ENCODE measurements around the gene KRTAP4-3.
"Not testable (repeated sequence)": the region's sequence is repeated elsewhere in the genome, so short reads cannot be mapped to it uniquely, and the experiment has no call there.

The KRTAP4-3 gene

DNA sequence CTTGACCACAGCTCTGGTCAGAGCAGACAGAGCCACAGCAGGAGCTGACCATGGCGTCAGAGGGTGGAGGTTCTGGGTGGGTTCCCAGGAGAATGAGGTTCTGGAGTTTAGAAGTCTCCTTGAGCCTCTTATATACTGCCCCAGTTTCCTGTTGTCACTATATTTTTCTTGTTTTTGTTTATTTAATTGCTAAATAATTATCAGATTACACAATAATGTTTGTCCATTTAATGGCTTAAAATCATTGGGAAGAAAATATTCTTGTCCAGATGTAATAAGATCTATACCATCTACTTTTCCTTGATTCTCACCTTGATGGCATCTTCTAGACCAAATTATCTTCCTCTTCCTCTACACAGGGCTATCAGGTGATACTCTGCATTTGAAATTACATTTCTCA is at the start of gene KRTAP4-3:
TSS of gene KRTAP4-3 (minus strand) at position 101 of the 400 bp plus-strand sequence. CDS start at position 52, 49 bp downstream.
- in situ Hi-C loops (cut with MboI; ENCODE audit: low sequenced_read_pairs), result no loop called here

DNA sequence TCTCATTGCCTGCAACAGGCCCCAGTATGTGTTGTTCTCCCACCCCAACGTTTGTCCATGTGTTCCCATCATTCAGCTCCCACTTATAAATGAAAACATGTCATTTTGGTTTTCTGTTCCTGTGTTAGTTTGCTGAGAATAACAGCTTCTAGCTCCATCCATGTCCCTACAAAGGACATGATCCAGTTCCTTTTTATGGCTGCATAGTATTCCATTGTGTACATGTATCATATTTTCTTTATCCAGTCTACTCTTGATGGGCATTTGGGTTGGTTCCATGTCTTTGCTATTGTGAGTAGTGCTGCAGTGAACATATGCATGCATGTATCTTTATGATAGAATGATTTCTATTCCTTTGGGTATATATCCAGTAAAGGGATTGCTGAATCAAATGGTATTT is 47.7 kb upstream of the KRTAP4-3 start:
- in situ Hi-C loops (cut with MboI; ENCODE audit: low sequenced_read_pairs), result no loop called here

DNA sequence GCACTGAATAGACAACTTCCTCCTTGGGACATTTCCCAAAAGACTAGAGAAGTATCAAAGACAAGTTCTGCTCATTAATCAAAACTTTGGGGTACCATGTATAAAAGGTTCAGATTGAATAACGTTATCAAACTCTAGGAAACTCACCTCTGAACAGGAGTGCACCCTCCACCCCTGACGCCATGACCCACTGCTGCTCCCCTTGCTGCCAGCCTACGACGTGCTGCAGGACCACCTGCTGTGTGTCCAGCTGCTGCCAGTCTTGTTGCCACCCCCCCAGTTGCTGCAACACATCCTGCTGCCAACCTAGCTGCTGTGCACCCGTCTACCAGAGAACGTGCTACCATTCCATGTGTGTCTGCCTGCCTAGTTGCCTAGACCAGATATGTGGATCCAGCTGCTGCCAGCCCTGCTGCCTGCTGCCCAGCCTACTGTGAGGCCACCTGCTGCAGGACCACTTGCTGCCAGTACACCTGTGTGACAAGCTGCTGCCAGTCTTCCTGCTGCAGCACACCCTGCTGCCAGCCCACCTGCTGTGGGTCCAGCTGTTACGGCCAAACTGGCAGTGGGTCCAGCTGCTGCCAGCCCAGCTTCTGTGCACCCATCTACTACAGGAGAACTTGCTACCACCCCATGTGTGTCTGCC is 44.6 kb upstream of the KRTAP4-3 start:
- in situ Hi-C loops (cut with MboI; ENCODE audit: low sequenced_read_pairs), result no loop called here

DNA sequence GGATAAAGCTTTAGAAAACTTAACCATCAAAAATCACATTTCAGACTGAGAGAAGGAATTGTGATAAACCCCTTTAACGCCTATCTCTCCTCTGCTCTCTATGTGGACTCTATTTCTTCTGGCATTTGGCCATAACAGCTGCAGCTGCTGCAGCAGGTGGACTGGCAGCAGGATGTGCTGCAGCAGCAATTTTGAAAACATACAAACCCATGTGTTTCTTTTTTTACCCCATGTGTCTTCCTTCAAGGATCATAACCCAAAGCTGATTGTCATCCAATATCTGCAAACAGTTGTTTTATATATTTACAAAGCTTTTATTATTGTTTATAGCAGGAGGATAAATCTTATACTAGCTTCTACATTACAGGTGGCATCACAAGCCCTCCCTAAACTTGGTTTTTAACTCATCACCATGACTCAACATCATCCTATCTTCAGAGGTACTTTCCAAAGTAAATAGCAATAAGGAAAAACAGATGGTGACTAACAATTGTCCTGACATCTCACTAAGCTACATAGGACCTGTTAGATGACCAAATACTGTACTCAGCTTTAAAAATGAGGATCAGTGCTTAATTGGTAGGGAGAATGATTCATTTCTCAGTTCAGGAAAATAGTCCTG is 43.9 kb upstream of the KRTAP4-3 start:
- in situ Hi-C loops (cut with MboI; ENCODE audit: low sequenced_read_pairs), result no loop called here

DNA sequence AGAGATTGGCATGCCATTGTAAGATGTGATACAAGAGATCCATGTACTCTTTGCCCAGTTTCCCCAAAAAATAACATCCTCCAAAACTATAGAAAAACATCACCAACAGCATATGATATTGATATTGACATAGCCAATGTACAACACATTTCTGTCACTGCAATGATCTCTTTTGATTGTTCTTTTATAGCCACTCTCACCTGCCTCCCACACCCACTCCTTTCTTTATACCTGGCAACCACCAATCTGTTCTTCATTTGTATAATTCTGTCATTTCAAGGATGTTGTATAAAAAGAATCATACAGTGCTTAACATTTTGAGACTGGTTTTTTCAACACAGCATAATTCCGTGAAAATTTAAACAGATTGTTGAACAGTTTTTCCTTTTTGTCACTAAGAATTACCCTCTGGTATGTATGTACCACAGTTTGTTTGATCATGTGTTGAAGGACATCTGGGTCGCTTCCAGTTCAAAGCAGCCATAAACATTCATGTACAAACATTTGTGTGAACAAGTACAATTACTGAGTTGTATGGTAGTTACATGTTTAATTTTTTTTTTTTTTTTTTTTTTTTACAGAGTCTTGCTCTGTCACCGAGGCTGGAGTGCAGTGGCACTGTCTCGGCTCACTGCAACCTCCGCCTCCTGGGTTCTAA is 31.5 kb upstream of the KRTAP4-3 start:
- in situ Hi-C loops (cut with MboI; ENCODE audit: low sequenced_read_pairs), result no loop called here

DNA sequence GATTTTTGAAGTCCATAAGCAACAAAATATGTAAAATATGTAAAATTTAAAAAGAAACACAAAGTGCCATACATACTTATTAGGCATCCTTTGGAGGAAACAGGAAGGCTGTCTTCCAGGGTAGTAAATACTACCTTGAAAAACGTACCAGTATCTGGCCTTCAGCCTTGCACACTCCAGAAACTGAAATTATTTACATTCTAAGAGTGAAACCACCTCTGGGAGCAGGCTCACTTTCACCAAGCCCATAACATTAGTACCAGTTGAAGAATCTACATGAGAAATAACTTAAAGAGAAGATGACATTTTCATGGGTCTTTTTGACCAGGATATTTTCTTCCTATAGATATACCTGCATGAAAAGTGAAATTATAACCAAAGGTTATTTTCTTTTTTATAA is 28.0 kb upstream of the KRTAP4-3 start:
- in situ Hi-C loops (cut with MboI; ENCODE audit: low sequenced_read_pairs), result no loop called here

DNA sequence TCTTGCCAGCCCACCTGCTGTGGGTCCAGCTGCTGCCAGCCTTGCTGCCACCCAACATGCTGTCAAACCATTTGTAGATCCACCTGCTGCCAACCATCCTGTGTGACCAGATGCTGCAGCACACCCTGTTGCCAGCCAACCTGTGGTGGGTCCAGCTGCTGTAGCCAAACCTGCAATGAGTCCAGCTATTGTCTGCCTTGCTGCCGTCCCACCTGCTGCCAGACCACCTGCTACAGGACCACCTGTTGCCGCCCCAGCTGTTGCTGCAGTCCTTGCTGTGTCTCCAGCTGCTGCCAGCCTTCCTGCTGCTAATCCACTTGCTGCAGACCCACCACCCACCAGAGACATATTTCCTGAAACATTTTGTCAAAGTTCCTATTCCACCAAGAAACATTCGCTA is 22.3 kb upstream of the KRTAP4-3 start:
- in situ Hi-C loops (cut with MboI; ENCODE audit: low sequenced_read_pairs), result no loop called here

DNA sequence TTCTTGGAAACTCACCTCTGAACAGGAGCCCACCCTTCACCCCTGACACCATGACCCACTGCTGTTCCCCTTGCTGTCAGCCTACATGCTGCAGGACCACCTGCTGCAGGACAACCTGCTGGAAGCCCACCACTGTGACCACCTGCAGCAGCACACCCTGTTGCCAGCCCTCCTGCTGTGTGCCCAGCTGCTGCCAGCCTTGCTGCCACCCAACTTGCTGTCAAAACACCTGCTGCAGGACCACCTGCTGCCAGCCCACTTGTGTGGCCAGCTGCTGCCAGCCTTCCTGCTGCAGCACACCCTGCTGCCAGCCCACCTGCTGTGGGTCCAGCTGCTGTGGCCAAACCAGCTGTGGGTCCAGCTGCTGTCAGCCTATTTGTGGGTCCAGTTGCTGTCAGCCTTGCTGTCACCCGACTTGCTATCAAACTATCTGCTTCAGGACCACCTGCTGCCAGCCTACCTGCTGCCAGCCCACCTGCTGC is 21.9 kb upstream of the KRTAP4-3 start, which contains the start of gene KRTAP9-1:
TSS of gene KRTAP9-1 (plus strand) at position 51 of the 482 bp plus-strand sequence. CDS start at position 51, 0 bp downstream.
- in situ Hi-C loops (cut with MboI; ENCODE audit: low sequenced_read_pairs), result not testable (repeated sequence)

DNA sequence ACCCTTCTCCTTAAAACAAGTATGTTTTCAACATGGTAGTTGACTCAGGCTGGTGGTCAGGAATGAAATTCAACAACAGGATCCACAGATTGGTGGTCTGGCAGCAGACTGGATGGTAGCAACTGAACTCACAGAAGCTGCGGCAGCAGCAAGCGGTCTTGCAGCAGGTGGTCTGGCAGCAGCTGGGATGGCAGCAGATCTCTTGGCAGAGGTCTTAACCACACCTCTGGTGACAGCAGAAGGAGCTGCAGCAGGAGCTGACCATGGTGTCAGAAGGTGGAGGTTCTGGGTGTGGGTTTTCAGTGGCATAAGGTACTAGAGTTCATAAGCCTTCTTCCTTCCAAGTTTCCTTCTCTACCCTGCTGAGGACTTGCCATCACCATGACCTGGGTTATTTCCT is 18.9 kb upstream of the KRTAP4-3 start:
- in situ Hi-C loops (cut with MboI; ENCODE audit: low sequenced_read_pairs), result no loop called here

DNA sequence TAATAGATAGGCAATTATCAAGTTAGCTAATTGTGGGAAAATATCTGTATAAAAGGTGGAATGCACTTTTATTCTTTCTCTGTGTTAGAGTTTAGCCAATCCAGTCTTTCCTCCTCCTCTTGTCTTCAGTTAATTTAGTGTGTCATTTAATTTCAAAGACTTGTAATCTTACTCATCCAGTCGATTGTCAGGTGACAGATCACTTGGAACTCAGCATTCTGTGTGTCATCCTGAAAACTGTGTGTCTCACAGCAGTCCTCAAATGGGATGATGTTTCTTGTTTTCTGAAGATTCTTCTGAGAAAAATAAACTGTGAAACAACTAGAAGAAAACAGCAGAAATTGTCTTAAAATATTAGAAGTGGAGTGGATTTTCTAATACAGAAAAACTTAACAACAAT is 17.0 kb upstream of the KRTAP4-3 start:
- in situ Hi-C loops (cut with MboI; ENCODE audit: low sequenced_read_pairs), result no loop called here

DNA sequence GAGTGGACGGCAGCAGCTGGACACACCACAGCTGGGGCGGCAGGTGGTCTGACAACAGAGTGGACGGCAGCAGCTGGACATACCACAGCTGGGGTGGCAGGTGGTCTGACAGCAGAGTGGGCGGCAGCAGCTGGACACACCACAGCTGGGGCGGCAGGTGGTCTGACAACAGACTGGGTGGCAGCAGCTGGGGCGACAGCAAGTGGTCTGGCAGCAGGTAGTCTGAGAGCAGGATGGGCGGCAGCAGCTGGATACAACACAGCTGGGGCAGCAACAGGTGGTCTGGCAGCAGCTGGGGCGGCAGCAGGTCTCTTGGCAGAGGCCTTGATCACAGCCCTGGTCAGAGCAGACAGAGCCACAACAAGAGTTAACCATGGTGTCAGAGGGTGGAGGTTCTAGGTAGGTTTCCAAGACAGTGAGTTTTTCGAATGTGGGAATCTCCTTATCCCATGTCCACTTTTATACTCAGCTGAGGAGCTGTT is 16.5 kb upstream of the KRTAP4-3 start, which contains the start of gene KRTAP4-1:
TSS of gene KRTAP4-1 (minus strand) at position 432 of the 482 bp plus-strand sequence. CDS start at position 375, 57 bp downstream.
- in situ Hi-C loops (cut with MboI; ENCODE audit: low sequenced_read_pairs), result no loop called here

DNA sequence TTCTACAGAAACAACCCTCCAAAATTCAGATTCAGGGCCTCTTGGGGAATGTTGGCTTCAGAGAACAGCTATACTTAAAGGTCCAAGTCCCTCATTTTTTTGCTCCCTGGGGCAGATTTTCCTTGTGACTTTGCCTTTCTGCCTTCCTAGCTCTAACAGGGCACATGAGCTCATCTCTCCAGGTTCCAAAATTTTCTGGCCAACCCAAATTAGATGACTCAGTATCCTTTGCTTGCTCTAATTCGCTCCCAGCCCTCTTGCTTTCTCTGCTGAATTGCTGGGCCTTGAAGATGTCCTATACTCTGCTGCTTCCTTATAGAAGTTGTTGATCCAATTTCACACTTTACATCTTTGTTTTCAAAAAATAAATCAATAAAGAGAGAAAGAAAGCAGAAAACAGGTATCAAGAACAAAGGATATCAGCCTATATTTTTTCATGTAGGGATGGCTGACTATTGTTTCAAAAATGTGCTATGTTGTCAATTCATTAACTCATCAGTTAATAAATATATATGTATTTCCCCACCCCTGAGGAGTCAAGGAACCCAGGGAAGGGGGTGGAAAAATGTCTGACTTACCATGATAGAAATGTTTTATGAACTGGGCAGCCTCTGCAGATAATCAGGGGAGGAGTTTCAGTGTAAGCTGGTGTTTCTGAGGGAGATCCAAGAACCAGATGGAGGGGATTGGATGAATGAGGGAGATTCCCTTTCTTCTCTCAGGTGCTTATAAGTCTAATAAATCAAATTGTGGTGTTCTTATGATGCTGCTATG is 11.0 kb upstream of the KRTAP4-3 start:
- in situ Hi-C loops (cut with MboI; ENCODE audit: low sequenced_read_pairs), result no loop called here

DNA sequence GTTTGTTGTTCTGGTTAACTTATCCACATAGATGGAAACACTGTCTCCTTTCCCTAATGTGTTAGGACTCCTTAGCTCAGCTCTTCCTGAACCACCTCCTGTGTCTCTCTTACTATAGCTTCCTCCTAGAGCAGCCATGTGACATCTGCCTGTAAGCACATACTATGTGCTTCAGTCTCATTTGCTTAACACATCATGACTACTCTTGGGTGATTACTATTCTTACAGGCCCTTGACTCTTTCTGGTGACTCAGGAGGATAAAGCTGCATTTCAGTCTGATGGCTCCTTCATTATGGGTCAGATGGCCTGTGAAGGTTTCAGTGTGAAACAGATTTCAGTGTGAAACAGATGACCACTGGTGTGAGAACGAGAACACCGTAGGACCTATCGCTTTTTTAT is 10.3 kb upstream of the KRTAP4-3 start:
- in situ Hi-C loops (cut with MboI; ENCODE audit: low sequenced_read_pairs), result no loop called here

DNA sequence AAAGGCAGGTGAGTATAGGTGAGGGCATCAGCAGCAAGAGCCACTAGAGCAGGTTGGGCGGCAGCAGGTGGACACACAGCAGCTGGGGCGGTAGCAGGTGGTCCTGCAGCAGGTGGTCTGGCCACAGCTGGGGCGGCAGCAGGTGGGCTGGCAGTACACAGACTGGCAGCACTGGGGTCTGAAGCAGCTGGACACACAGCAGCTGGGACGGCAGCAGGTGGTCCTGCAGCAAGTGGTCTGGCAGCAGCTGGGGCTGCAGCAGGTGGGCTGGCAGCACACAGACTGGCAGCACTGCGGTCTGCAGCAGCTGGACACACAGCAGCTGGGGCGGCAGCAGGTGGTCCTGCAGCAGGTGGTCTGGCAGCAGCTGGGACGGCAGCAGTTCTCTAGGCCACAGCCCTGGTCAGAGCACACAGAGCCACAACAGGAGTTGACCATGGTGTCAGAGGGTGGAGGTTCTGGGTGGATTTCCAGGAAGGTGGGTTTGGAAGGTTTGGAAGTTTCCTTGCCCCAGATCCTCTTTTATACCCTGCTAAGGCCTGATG is 9.8 kb upstream of the KRTAP4-3 start, which contains the start of gene KRTAP4-2:
TSS of gene KRTAP4-2 (minus strand) at position 495 of the 545 bp plus-strand sequence. CDS start at position 438, 57 bp downstream.
- in situ Hi-C loops (cut with MboI; ENCODE audit: low sequenced_read_pairs), result no loop called here

DNA sequence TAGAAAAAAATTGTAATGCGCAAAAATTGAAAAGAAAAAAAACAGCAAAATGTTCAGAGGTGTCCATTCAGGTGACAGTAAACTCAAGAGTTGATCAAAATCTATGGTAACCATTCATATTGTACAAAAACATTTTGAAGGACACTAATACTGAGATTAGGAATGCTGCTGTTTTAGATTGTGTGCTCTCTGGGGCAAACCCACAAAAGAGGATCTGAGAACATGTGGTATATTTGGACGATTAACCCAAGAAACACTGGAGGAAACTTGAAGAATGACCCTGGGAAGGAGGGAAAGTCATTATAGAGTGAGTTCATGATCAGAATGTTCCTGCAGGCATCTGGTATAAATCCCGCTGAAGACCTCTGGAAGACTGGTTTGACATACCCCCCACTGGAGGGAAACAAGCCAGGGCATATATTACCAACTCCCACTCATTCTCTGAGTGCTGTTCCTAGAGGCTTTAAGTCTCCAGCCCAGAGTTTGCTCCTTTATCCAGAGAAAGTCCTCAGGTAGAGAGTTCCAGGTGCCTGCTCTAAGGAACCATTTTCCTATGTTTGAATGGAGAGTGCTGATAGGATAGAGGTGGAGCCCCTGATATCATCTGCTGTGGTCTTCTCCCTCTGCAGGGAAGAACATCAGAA is 8.8 kb upstream of the KRTAP4-3 start:
- in situ Hi-C loops (cut with MboI; ENCODE audit: low sequenced_read_pairs), result no loop called here

DNA sequence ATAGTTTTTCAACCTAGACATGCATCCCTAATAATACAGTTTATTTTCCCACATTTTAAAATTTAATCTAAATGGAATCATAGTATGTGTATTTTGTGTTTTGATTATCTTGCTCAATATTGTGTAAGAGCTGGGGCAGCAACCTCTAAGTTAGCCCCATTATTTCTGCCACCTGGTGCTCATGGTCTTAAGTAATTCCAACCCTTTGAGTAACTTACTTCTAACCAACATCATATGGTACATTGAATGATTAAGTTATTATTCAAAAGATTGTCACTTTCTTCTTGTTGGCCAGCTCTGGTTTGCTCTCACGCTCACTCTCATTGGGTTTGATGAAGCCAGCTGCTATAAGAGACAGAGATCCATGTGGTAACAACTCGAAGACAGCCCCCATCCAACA is 3.9 kb upstream of the KRTAP4-3 start:
- in situ Hi-C loops (cut with MboI; ENCODE audit: low sequenced_read_pairs), result no loop called here

DNA sequence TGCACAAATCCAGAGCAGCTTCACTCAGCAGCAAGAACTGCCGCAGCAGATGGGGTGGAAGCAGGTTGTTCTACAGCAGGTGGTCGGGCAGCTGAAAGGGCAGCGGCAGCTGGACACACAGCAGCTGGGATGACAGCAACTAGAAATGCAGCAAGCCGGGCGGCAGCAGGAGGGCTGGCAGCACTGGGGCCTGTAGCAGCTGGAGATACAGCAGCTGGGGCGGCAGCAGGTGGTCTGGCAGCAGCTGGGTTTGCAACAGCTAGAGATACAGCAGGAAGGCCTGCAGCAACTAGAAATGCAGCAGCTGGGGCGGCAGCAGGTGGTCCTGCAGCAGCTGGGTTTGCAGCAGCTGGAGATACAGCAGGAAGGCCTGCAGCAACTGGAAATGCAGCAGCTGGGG is 460 bp downstream of the KRTAP4-3 start:
- in situ Hi-C loops (cut with MboI; ENCODE audit: low sequenced_read_pairs), result no loop called here

DNA sequence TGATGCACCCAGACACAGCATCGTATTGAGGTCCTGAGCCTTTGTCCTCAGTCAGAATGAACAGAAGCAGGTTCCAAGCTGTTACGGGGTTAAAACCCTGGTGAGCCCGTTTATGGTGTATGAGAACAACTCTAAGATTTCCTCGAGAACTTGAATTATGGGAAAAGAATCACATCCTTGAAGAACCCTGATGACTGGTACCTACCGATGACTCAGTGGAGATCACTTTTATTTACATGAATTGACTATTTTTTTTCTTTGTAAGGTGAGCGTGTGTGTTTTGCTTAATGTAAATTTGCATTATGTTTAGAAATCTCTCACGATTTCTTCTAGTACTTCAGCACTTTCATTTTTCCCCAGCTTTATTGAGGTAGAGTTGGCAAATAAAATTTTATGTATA is 4.2 kb downstream of the KRTAP4-3 start:
- in situ Hi-C loops (cut with MboI; ENCODE audit: low sequenced_read_pairs), result no loop called here

DNA sequence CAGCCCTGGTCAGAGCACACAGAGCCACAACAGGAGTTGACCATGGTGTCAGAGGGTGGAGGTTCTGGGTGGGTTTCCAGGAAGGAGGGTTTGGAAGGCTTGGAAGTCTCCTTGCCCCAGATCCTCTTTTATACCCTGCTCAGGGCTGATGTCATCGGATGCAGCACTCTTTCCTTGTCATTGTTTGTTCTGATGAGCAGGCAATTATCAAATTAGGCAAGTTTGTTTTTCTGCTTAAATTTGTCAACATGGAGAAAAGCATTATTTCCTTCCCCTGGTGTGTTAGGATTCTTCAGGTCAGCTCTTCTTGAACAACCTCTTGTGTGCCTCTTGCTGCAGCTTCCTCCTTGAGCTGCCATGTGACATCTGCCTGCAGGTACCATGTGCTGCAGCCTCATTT is 7.4 kb downstream of the KRTAP4-3 start, which contains the start of gene KRTAP4-4:
TSS of gene KRTAP4-4 (minus strand) at position 101 of the 400 bp plus-strand sequence. CDS start at position 44, 57 bp downstream.
- in situ Hi-C loops (cut with MboI; ENCODE audit: low sequenced_read_pairs), result no loop called here

DNA sequence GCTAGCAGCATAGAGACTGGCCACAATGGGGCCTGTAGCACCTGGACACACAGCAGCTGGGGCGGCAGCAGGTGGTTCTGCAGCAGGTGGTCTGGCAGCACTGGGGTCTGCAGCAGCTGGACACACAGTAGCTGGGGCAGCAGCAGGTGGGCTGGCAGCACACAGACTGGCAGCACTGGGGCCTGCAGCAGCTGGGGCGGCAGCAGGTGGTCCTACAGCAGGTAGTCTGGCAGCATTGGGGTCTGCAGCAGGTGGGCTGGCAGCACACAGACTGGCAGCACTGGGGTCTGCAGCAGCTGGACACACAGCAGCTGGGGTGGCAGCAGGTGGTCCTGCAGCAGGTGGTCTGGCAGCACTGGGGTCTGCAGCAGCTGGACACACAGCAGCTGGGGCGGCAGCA is 7.8 kb downstream of the KRTAP4-3 start:
- in situ Hi-C loops (cut with MboI; ENCODE audit: low sequenced_read_pairs), result not testable (repeated sequence)
